SK-N-SH treated with all-trans-retinoic acid at 6 μM for 48 hours (cell line): ENCODE data around the gene NOD2.

Experiments used
- BACH2 ChIP-seq: fragments of 250-450 bp; sonication (Bioruptor Pico); IDR thresholded peaks from 2 replicates; pipeline ENCODE4 v1.9.0; 2021; ENCODE audit warnings: mild to moderate bottlenecking, borderline replicate concordance
- ZC3H10 ChIP-seq: fragments of 250-450 bp; sonication (Bioruptor Pico); IDR thresholded peaks from 2 replicates; pipeline ENCODE4 v1.5.1; 2021; ENCODE audit warnings: mild to moderate bottlenecking, moderate library complexity
- ZNF565 ChIP-seq: fragments of 450-650 bp; formaldehyde crosslinking; conservative IDR thresholded peaks from 2 replicates; pipeline ENCODE4 v1.5.0; 2020; ENCODE audit warnings: low read depth, mild to moderate bottlenecking, moderate library complexity

- TF ChIP-seq ZNF565 (CRISPR knock-in tag) (no peak), BACH2 (CRISPR knock-in tag) (no peak), ZC3H10 (no peak)
These were observed 47.1 kb upstream of the NOD2 start for GRCh38 chr16:50646345-50646744.
